Neural cell (in vitro differentiated cells): ENCODE results near the gene CRACDL.

Source experiments
- CTCF ChIP-seq: fragments of 450-650 bp; IDR thresholded peaks from 2 replicates; pipeline ENCODE4 v1.5.1; 2014; ENCODE audit warnings: antibody characterized with exemption, mild to moderate bottlenecking, moderate library complexity; ENCODE audit not compliant: poor library complexity, severe bottlenecking
- EZH2 ChIP-seq: fragments of 200-600, 300-800 bp; shearing (Covaris generic), sonication (generic); IDR thresholded peaks from 2 replicates; pipeline ENCODE4 v1.6.1; 2014; ENCODE audit warnings: antibody characterized with exemption, low read length, borderline replicate concordance, mild to moderate bottlenecking; ENCODE audit not compliant: insufficient read depth, poor library complexity, severe bottlenecking
- MXI1 ChIP-seq: fragments of 450-650 bp; conservative IDR thresholded peaks from 2 replicates; pipeline ENCODE4 v1.6.1; 2014; ENCODE audit warnings: antibody characterized with exemption, mild to moderate bottlenecking; ENCODE audit not compliant: poor library complexity, severe bottlenecking
- POLR2AphosphoS5 ChIP-seq: IDR thresholded peaks from 2 replicates; pipeline ENCODE4 v1.6.1; 2012
- REST ChIP-seq: IDR thresholded peaks from 2 replicates; pipeline ENCODE4 v1.6.1; 2012; ENCODE audit warnings: borderline replicate concordance
- SMC3 ChIP-seq: fragments of 450-650 bp; conservative IDR thresholded peaks from 2 replicates; pipeline ENCODE4 v1.6.1; 2014; ENCODE audit warnings: antibody characterized with exemption, mild to moderate bottlenecking, moderate library complexity; ENCODE audit not compliant: poor library complexity

DNA sequence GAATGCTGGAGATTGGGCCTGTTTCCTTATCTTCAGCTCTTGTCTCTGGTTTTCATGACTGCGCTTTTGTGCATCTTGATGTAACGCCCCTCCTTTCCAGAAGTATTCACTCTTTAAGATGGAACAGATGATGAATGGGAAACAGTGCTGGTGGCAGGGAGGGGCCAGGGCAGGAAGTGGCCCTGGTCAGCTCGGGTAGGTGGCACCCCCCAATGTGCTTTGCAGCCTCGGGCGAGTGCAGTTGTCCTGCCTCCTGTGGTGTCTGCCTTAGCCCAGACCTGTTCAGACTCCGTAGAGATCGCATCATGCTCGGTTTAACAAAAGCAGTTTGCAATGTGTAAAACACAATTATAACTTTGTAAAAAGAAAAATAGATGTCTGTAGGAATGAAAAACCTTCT is 188.1 kb downstream of the CRACDL start:
- no peak for TF ChIP-seq EZH2
- no peak for TF ChIP-seq CTCF
- TF ChIP-seq POLR2AphosphoS5: no peak
- TF ChIP-seq REST: no peak
- TF ChIP-seq SMC3: no peak
- no peak for TF ChIP-seq MXI1
